Measurements from ENCODE around the gene OTUD4. TPM values are rescaled to one million over a fixed set of nuclear protein-coding genes. Genes with fewer than 3 reads are reported as not detected.

OTUD4 gene
- total RNA-seq, 4 donors from 2014 or later: 31.7 to 43.6 (median 41.2) TPM

- no peaks in the 10 kb centered on the region for H3K9me3 ChIP-seq
- DNase-seq (ENCODE audit: low spot score in 2 of 2): no peak
- no peaks in the 10 kb centered on the region for H3K27me3 ChIP-seq
- no peak overlapping the region for H3K27ac ChIP-seq
- no peaks in the 10 kb centered on the region for H3K4me1 ChIP-seq
- TF ChIP-seq CTCF (IDR thresholded peaks at IDR 0.05) (no peak), POLR2A (IDR thresholded peaks at IDR 0.05) (no peak), POLR2AphosphoS5 (IDR thresholded peaks at IDR 0.05) (no peak), EP300 (IDR thresholded peaks at IDR 0.05) (no peak)
- H3K4me3 ChIP-seq: no peak overlapping the region
- peaks cover 73% of the 10 kb centered on the region for H3K36me3 ChIP-seq
These were observed 72.3 kb downstream of the OTUD4 start for GRCh38 chr4:145108128-145108527.

GRCh38 chr4:145107126-145107525 lies 73.3 kb downstream of the OTUD4 start:
- Histone ChIP-seq H3K27ac (no peak overlapping the region), H3K4me1 (peaks cover 3% of the 10 kb centered on the region), H3K4me3 (no peak overlapping the region), H3K36me3 (peaks cover 63% of the 10 kb centered on the region), H3K9me3 (no peaks in the 10 kb centered on the region), H3K27me3 (no peaks in the 10 kb centered on the region)
- no peak for DNase-seq (ENCODE audit: low spot score in 2 of 2)
- 69% methylated on average over 2 of the region's 2 CpGs for WGBS
- TF ChIP-seq EP300 (IDR thresholded peaks at IDR 0.05) (no peak), POLR2A (IDR thresholded peaks at IDR 0.05) (no peak), POLR2AphosphoS5 (IDR thresholded peaks at IDR 0.05) (no peak), CTCF (IDR thresholded peaks at IDR 0.05) (no peak)

GRCh38 chr4:145103496-145103895 lies 76.9 kb downstream of the OTUD4 start:
- no peaks in the 10 kb centered on the region for H3K27me3 ChIP-seq
- H3K4me3 ChIP-seq: no peak overlapping the region
- peaks cover 31% of the 10 kb centered on the region for H3K4me1 ChIP-seq
- H3K9me3 ChIP-seq: no peaks in the 10 kb centered on the region
- TF ChIP-seq CTCF (IDR thresholded peaks at IDR 0.05) (no peak), POLR2AphosphoS5 (IDR thresholded peaks at IDR 0.05) (no peak), POLR2A (IDR thresholded peaks at IDR 0.05) (no peak), EP300 (IDR thresholded peaks at IDR 0.05) (no peak)
- H3K36me3 ChIP-seq: peaks cover 27% of the 10 kb centered on the region
- no peak for DNase-seq (ENCODE audit: low spot score in 2 of 2)
- 84% methylated on average over 3 of the region's 3 CpGs for WGBS
- no peak overlapping the region for H3K27ac ChIP-seq

DNA sequence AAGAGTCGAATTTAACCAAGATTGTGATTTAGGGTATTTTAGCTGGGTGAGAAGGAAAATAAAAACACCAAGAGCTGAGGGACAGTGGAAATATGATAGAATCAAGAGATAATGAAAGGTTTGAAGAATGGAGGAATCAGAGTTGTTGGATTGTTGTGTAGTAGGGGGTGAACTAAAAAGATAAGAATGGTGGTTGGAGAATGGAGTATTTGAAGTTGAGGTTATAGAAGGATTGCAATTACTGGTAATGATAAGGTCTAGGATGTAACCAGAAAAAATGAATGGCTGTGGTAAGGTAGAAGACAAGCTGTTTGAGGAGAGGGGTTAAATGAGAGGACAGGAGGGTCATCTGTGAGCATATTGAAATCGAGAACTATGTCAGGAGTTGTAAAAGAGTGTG lies 77.8 kb downstream of the OTUD4 start:
- Histone ChIP-seq H3K4me1 (peaks cover 31% of the 10 kb centered on the region), H3K4me3 (no peak overlapping the region), H3K9me3 (no peaks in the 10 kb centered on the region), H3K27me3 (no peaks in the 10 kb centered on the region), H3K36me3 (peaks cover 18% of the 10 kb centered on the region), H3K27ac (no peak overlapping the region)
- WGBS: 92% methylated on average over 2 of the region's 2 CpGs
- no peak for TF ChIP-seq CTCF (IDR thresholded peaks at IDR 0.05)
- no peak for TF ChIP-seq EP300 (IDR thresholded peaks at IDR 0.05)
- no peak for TF ChIP-seq POLR2AphosphoS5 (IDR thresholded peaks at IDR 0.05)
- TF ChIP-seq POLR2A (IDR thresholded peaks at IDR 0.05): no peak
- no peak for DNase-seq (ENCODE audit: low spot score in 2 of 2)

GRCh38 chr4:145101091-145101490 lies 79.3 kb downstream of the OTUD4 start:
- H3K27ac ChIP-seq: no peak overlapping the region
- peaks cover 5% of the 10 kb centered on the region for H3K36me3 ChIP-seq
- H3K4me1 ChIP-seq: peaks cover 44% of the 10 kb centered on the region
- no peaks in the 10 kb centered on the region for H3K27me3 ChIP-seq
- no peak for TF ChIP-seq POLR2A (IDR thresholded peaks at IDR 0.05)
- TF ChIP-seq CTCF (IDR thresholded peaks at IDR 0.05): no peak
- TF ChIP-seq EP300 (IDR thresholded peaks at IDR 0.05): no peak
- no peak for TF ChIP-seq POLR2AphosphoS5 (IDR thresholded peaks at IDR 0.05)
- no peak overlapping the region for H3K4me3 ChIP-seq
- no peak for DNase-seq (ENCODE audit: low spot score in 2 of 2)
- no peaks in the 10 kb centered on the region for H3K9me3 ChIP-seq
- 96% methylated on average over 1 of the region's 1 CpG for WGBS

All from suprapubic skin (tissue), 4 donors.